Fibroblast of the aortic adventitia (primary cell): ENCODE measurements around the gene GRK6. TPM values are rescaled to one million over a fixed set of nuclear protein-coding genes. Genes with fewer than 3 reads are reported as not detected.
A peak's percentile ranks its signal among the peaks of the same experiment; 100 is the strongest.

ENCODE experiments used
- DNase-seq: peaks from one replicate; pipeline ENCODE4 v3.0.0-alpha.2; 2010; ENCODE audit warnings: low read depth
- H3K4me3 ChIP-seq: 2 replicates; pipeline ENCODE4 v1.5.1; 2011; ENCODE audit warnings: low read depth, mild to moderate bottlenecking, control low read depth, low read length, moderate library complexity
- total RNA-seq: library from RNA; depleted of rRNA; stranded (reverse); fragments of >200 nt; gene quantifications from 2 replicates; pipeline ENCODE4 v1.2.3, GENCODE V29; 2012; ENCODE audit warnings: low replicate concordance
- TF ChIP-seq, protein P1 (sequence below): IDR thresholded peaks from 2 replicates; pipeline ENCODE4 v1.5.1; 2011; ENCODE audit warnings: mild to moderate bottlenecking, low read length, control low read depth, inconsistent platforms; ENCODE audit not compliant: insufficient read depth

GRK6 gene
- total RNA-seq, result 9.3 and 15.7 TPM in 2 replicates

DNA sequence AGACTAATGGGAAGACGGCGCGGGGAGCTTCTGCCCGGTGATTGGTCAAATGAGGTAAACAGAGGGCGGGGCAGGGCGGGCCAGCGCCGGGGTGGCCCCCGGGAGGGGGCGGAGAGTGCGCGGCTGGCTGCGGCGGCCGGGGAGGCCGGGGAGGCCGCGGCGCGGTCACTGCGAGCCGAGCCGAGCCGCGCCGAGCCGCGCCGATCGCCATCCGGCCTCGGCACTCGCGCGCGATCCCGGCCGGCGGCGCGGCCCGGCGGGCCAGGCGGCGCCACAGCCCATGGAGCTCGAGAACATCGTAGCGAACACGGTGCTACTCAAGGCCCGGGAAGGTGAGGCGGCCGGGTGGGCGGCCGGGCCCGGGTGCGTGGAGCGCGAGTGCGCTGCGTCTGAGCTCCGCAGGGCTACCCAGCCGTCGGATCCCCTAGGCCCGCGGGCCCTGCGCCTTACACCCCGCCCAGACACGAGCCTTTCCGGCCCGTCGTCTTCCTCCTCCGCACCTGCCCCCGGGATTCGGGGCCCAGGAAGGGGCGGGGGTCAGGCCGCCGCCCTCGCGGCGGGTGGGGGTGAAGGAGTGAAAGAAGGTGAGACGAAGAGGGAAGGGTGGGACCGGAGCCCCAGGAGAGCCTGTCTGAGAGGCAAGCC lies at the start of gene GRK6:
Gene GRK6, plus strand, starts transcription at position 111 of the 645 bp plus-strand sequence. Its CDS starts 170 bp downstream, at position 281.
- TF ChIP-seq, protein P1, sequence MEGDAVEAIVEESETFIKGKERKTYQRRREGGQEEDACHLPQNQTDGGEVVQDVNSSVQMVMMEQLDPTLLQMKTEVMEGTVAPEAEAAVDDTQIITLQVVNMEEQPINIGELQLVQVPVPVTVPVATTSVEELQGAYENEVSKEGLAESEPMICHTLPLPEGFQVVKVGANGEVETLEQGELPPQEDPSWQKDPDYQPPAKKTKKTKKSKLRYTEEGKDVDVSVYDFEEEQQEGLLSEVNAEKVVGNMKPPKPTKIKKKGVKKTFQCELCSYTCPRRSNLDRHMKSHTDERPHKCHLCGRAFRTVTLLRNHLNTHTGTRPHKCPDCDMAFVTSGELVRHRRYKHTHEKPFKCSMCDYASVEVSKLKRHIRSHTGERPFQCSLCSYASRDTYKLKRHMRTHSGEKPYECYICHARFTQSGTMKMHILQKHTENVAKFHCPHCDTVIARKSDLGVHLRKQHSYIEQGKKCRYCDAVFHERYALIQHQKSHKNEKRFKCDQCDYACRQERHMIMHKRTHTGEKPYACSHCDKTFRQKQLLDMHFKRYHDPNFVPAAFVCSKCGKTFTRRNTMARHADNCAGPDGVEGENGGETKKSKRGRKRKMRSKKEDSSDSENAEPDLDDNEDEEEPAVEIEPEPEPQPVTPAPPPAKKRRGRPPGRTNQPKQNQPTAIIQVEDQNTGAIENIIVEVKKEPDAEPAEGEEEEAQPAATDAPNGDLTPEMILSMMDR, result no peak
- DNase-seq, result no peak
- H3K4me3 ChIP-seq, result peak within 1 kb of the TSS; percentile 81

DNA sequence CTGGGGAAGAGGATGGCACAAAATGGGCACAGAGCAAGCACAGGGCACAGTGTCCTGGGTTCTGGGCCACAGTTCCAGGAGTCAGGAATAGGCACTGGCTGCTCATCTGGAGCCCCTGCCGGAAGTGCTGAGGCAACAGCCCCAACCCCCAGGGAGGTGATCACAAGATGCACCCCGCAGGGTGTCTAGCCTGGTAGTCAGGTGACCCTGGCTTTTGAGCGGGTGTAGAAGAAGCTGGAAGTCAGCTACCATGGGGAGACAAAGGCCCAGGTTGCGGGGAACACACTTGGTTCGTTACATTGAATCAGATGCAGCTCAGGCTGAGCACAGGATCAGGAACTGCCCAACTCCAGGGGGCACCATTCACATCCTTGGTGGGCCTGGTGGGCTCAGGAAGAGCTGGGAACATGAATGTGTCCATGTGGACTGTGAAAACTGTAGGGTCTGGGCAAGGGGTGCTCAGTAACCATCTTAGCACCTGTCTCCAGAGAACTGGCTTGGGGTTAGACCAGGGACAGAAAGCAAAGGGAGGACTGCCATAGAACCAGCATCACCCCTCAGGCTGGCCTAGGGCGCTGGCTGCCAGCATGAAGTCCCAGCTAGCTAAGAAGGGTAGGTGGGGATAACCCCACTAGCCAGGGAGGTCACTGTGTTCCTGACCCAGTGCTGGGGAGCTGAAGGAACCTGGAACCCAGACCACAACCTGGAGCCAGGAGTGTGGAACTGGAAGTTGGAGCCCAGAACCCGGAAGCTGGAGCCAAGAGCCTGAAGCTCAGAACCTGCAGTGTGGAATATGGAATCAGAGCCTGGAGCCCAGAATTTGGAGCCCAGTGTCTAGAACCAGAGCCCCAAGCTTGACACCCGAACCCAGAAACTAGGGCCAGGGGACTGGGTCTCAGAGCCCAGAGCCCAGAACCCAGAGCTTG lies 48.4 kb upstream of the GRK6 start:
- TF ChIP-seq, protein P1, result no peak
- no peak for DNase-seq
- H3K4me3 ChIP-seq, result no peak overlapping the region

- peak; percentile 54 for DNase-seq
- no peak overlapping the region for H3K4me3 ChIP-seq
- TF ChIP-seq, protein P1, result no peak
These were observed 47.3 kb upstream of the GRK6 start for GRCh38 chr5:177378884-177379883.

DNA sequence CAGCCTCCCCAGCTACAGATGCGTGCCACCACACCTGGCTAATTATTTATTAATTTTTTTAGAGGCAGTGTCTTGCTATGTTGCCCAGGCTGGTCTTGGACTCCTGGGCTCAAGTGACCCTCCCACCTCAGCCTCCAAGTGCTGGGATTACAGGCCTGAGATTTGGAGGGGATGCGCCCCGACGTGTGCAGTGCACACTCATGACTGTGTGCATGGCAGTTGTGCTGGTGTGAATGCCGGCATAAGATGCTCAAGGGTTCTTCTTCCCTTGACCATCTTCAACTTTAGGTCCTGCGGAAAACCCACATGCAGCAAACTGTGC lies 45.7 kb upstream of the GRK6 start:
- TF ChIP-seq, protein P1, result no peak
- no peak overlapping the region for H3K4me3 ChIP-seq
- DNase-seq, result no peak

DNA sequence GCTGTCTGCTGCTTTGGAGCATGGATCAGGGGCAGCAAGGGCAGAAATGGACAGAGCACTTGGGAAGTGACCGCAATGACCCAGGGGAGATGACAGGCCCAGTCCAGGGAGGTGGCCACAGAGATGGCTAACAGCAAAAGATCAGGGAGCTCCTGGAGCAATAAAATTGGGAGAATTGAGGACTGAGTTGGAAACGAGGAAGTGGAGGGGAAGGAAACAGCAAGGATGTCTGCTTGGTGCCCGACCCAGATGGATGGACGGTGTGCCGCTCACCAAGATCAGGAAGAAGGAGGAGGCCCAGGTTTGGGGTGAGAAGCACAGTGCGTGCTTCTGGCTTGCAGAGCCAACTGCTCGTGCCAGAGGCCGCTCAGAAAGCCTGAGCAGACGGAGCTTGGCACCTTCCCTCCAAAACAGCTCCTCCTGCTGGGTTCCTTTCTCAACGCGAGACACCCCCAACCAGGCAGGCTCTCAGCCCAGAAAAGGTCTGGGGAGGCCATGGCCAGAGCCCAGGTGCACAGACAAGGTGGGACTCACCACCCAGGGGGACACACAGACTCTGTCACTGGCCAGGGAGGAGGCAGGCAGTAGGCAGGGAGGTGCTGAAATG lies 44.0 kb upstream of the GRK6 start:
- no peak overlapping the region for H3K4me3 ChIP-seq
- DNase-seq, result peak; percentile 48
- TF ChIP-seq, protein P1, result peak; percentile 55

- no peak overlapping the region for H3K4me3 ChIP-seq
- TF ChIP-seq, protein P1, result no peak
- no peak for DNase-seq
These were observed 43.3 kb upstream of the GRK6 start for GRCh38 chr5:177383181-177383580.
